ENCODE measurements around the gene UNC5A.

DNA sequence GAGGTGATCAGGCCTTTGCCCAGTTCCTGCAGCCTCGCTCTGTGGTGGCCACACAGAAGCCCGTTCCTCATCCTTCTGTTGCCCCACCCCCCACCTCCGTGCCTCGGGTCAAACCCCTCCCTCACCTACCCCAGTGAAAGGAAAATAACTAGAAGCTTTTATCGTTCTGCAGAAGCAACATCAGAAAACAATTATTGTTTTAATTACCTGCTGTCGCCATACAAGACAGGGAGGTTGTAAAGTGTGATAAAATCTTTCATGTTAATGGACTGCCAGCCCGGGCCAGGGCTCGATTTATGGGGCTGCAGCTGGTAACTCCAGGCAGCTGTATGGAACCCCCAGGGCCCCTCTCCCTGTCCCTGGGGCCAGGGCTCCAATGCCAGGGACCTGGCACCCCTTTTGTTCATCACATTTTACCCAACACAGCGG is 20.6 kb downstream of the UNC5A start:
- TF ChIP-seq EP300 (IDR thresholded peaks at IDR 0.05): no peak
- TF ChIP-seq, protein P1, sequence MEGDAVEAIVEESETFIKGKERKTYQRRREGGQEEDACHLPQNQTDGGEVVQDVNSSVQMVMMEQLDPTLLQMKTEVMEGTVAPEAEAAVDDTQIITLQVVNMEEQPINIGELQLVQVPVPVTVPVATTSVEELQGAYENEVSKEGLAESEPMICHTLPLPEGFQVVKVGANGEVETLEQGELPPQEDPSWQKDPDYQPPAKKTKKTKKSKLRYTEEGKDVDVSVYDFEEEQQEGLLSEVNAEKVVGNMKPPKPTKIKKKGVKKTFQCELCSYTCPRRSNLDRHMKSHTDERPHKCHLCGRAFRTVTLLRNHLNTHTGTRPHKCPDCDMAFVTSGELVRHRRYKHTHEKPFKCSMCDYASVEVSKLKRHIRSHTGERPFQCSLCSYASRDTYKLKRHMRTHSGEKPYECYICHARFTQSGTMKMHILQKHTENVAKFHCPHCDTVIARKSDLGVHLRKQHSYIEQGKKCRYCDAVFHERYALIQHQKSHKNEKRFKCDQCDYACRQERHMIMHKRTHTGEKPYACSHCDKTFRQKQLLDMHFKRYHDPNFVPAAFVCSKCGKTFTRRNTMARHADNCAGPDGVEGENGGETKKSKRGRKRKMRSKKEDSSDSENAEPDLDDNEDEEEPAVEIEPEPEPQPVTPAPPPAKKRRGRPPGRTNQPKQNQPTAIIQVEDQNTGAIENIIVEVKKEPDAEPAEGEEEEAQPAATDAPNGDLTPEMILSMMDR (IDR thresholded peaks at IDR 0.05): no peak
